Fibroblast of lung (primary cell): ENCODE measurements around the gene CCDC192. TPM values are rescaled to one million over a fixed set of nuclear protein-coding genes. Genes with fewer than 3 reads are reported as not detected.

Source experiments
- DNase-seq, 2 donors: peaks; one replicate each; pipeline versions ENCODE4 v3.0.0 to v3.0.0-alpha.2; 2010; ENCODE audit warnings: low read depth in 2 of 2
- H2AFZ ChIP-seq: 2 replicates; pipeline ENCODE4 v1.5.1; 2012; ENCODE audit warnings: low read length, control low read depth, inconsistent platforms
- H3K27ac ChIP-seq: 2 replicates; pipeline ENCODE4 v1.5.1; 2011; ENCODE audit warnings: low read length, control low read depth; ENCODE audit not compliant: insufficient read depth
- H3K27me3 ChIP-seq: 2 replicates; pipeline ENCODE4 v1.5.1; 2011; ENCODE audit warnings: mild to moderate bottlenecking, low read length; ENCODE audit not compliant: control insufficient read depth, insufficient read depth
- H3K36me3 ChIP-seq: 2 replicates; pipeline ENCODE4 v1.5.1; 2011; ENCODE audit warnings: low read length; ENCODE audit not compliant: control insufficient read depth, insufficient read depth
- H3K4me1 ChIP-seq: 2 replicates; pipeline ENCODE4 v1.5.1; 2011; ENCODE audit warnings: low read length; ENCODE audit not compliant: control insufficient read depth, insufficient read depth; ENCODE audit errors: extremely low read depth
- H3K4me2 ChIP-seq: 2 replicates; pipeline ENCODE4 v1.5.1; 2011; ENCODE audit warnings: low read length, control low read depth; ENCODE audit not compliant: insufficient read depth; ENCODE audit errors: extremely low read depth
- H3K4me3 ChIP-seq, 4 experiments: fragments of 200-600 bp in 1 of 4; sonication (generic) in 1 of 4; replicated peaks in 1 of 4; 2 replicates each; pipeline ENCODE4 v1.5.1; 2011 to 2016; ENCODE audit warnings: low read length in 4 of 4, low read depth in 3 of 4, mild to moderate bottlenecking in 3 of 4, control low read depth in 2 of 4, inconsistent platforms in 1 of 4, mixed read lengths in 1 of 4; ENCODE audit not compliant: insufficient read depth in 1 of 4; ENCODE audit errors: control extremely low read depth in 1 of 4
- H3K79me2 ChIP-seq: 2 replicates; pipeline ENCODE4 v1.5.1; 2012; ENCODE audit warnings: mild to moderate bottlenecking, low read length, inconsistent platforms; ENCODE audit not compliant: control insufficient read depth, insufficient read depth
- H3K9ac ChIP-seq: 2 replicates; pipeline ENCODE4 v1.5.1; 2011; ENCODE audit warnings: mild to moderate bottlenecking, low read length, control low read depth; ENCODE audit not compliant: insufficient read depth
- H3K9me3 ChIP-seq: 2 replicates; pipeline ENCODE4 v1.5.1; 2012; ENCODE audit warnings: low read depth, low read length; ENCODE audit not compliant: control insufficient read depth, insufficient read depth
- H4K20me1 ChIP-seq: 2 replicates; pipeline ENCODE4 v1.5.1; 2011; ENCODE audit warnings: low read length; ENCODE audit not compliant: control insufficient read depth, insufficient read depth; ENCODE audit errors: extremely low read depth
- CTCF ChIP-seq, 2 donors: IDR thresholded peaks in 1 of 2; conservative IDR thresholded peaks in 1 of 2; 1 replicate in 1 of 2; 2 replicates in 1 of 2; pipeline ENCODE4 v1.5.1; 2011 to 2012; ENCODE audit warnings: low read length in 2 of 2, control low read depth in 1 of 2, inconsistent platforms in 1 of 2, low read depth in 1 of 2, mild to moderate bottlenecking in 1 of 2
- EZH2 ChIP-seq: IDR thresholded peaks from 2 replicates; pipeline ENCODE4 v1.5.1; 2012; ENCODE audit warnings: low read length, control low read depth, mild to moderate bottlenecking; ENCODE audit errors: missing control alignments
- polyA plus RNA-seq, 2 donors: library from polyadenylated mRNA; depleted of rRNA in 1 of 2; stranded (reverse) in 1 of 2; unstranded in 1 of 2; fragments of >200 nt; gene quantifications; 2 replicates each; pipeline ENCODE4 v1.2.1, GENCODE V29; 2011 to 2012; ENCODE audit warnings: missing spikeins in 1 of 2
- total RNA-seq: library from RNA; depleted of rRNA; stranded (reverse); fragments of >200 nt; gene quantifications from 2 replicates; pipeline ENCODE4 v1.2.1, GENCODE V29; 2014

Gene CCDC192
- total and polyA plus RNA-seq, 2 donors (not counting 1 experiment from before 2014, with no cell fraction given) = not detected

DNA sequence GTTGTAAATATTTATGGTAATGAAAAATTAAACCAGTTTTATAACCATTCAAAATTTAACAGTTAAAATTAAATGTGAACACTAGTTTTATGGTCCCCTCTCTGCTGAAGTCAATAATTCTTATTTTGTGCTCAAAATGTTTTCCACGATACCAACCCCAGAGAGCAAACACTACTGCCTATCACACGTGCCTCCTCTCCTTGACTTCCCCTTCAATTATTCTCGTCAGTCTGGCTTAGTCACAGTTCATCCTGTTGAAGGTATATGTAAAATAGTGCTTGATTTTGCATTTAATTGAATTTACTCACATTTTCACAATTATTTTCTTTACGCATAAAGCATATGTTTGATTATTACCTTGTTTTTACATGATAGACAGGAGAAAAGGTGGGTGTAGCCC lies 148.8 kb downstream of the CCDC192 start:
- H3K4me3 ChIP-seq = no peak overlapping the region

GRCh38 chr5:127854520-127854919 lies 151.3 kb downstream of the CCDC192 start:
- no peaks in the 10 kb centered on the region for H3K9me3 ChIP-seq
- no peak overlapping the region for H3K27ac ChIP-seq
- H2AFZ ChIP-seq = no peak overlapping the region
- H3K27me3 ChIP-seq = no peaks in the 10 kb centered on the region
- H4K20me1 ChIP-seq = no peaks in the 10 kb centered on the region
- no peaks in the 10 kb centered on the region for H3K36me3 ChIP-seq
- no peak overlapping the region for H3K4me3 ChIP-seq
- no peaks in the 10 kb centered on the region for H3K4me1 ChIP-seq
- H3K9ac ChIP-seq = no peak overlapping the region
- no peak for DNase-seq
- TF ChIP-seq CTCF (conservative IDR thresholded peaks at IDR 0.05 in 1 of 2, IDR thresholded peaks at IDR 0.05 in 1 of 2; ENCODE audit: low read depth in 1 of 2, low read length in 2 of 2) = no peak
- TF ChIP-seq EZH2 = no peak
- H3K4me2 ChIP-seq = no peak overlapping the region
- no peaks in the 10 kb centered on the region for H3K79me2 ChIP-seq

More for the DNA sequence above, 148.8 kb downstream of the CCDC192 start:
- Histone ChIP-seq H3K4me2 (no peak overlapping the region), H3K27ac (no peak overlapping the region), H3K79me2 (no peaks in the 10 kb centered on the region), H3K9ac (no peak overlapping the region), H3K9me3 (no peaks in the 10 kb centered on the region), H3K4me1 (no peaks in the 10 kb centered on the region), H2AFZ (no peak overlapping the region), H3K36me3 (no peaks in the 10 kb centered on the region), H4K20me1 (no peaks in the 10 kb centered on the region), H3K27me3 (no peaks in the 10 kb centered on the region)
- no peak for DNase-seq
- TF ChIP-seq EZH2 = no peak
- TF ChIP-seq CTCF (conservative IDR thresholded peaks at IDR 0.05 in 1 of 2, IDR thresholded peaks at IDR 0.05 in 1 of 2; ENCODE audit: low read depth in 1 of 2, low read length in 2 of 2) = no peak

- Histone ChIP-seq H2AFZ (no peak overlapping the region), H3K4me2 (no peak overlapping the region), H3K4me3 (no peak overlapping the region), H3K4me1 (no peaks in the 10 kb centered on the region), H3K9ac (no peak overlapping the region), H3K36me3 (no peaks in the 10 kb centered on the region), H3K27ac (no peak overlapping the region), H4K20me1 (no peaks in the 10 kb centered on the region), H3K27me3 (no peaks in the 10 kb centered on the region), H3K9me3 (no peaks in the 10 kb centered on the region), H3K79me2 (no peaks in the 10 kb centered on the region)
- TF ChIP-seq CTCF (conservative IDR thresholded peaks at IDR 0.05 in 1 of 2, IDR thresholded peaks at IDR 0.05 in 1 of 2; ENCODE audit: low read depth in 1 of 2, low read length in 2 of 2) (no peak), EZH2 (no peak)
- DNase-seq = no peak
These were observed 153.1 kb downstream of the CCDC192 start for GRCh38 chr5:127856292-127856691.
